HS-27A (cell line): ENCODE measurements around the gene LDB1.

Source experiments
- DNase-seq: peaks from one replicate; pipeline ENCODE4 v3.0.0-alpha.2; 2012; ENCODE audit warnings: low read depth, missing footprints

The LDB1 gene

DNA sequence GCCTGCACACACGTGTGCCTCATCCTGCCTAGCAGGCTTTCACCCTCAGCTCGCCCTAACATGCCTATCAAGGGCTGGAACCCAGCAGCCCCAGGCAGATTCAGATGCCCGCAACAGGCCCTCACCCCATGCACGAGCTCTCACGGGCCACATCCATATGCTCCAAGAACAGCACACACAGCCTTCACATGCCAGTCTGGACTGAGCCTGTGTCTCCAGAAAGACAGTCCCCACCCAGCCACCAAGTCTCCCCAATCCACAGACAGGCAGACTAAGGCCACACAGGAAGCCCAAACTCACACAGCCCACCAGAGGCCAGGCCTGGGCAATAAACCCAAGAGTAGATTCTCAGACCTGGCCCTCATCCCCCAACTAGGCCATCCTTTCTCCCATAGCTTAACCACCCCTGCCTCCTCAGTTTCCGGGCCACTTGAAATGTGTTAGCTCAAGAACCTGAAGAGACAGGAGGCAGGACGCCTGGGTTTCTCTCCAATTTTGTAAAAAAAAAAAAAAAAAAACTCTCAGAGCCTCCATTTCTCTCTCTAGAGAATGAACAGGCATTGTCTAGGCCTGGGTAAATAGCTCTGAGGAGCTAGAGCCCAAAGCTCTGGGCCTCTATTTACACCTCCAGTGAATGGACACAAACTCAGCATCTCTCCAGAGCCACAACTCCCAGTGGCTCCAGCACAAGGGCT is 6.8 kb downstream of the LDB1 start:
- DNase-seq = no peak

DNA sequence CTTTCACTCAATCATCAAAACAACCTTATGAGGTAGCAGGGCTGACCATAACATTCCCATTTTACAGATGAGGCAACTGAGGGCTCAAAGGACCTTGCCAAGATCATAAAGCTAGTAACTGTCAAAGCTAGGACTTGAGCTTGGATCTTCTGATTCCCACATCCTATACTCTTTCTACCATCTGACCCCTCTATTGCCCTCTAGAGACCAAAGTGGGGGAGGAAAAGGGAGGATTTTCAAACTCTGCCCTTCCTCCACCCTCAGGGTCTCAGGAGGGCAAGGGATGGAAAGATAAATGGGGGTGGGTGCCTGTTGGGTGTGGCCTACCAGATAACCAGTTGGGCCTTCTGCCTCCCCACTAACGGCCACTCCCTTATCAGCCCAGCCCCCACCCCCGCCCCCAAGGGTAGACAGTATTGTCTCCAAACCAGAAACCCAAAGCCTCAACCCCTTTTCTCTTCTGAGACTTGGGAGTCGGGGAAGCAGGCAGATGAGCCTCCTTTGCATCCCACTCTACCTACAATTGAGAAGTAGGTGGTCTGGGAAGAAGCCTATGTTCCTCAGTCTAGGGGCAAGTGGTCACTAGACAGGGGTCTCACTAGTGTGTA is 7.9 kb downstream of the LDB1 start:
- no peak for DNase-seq

DNA sequence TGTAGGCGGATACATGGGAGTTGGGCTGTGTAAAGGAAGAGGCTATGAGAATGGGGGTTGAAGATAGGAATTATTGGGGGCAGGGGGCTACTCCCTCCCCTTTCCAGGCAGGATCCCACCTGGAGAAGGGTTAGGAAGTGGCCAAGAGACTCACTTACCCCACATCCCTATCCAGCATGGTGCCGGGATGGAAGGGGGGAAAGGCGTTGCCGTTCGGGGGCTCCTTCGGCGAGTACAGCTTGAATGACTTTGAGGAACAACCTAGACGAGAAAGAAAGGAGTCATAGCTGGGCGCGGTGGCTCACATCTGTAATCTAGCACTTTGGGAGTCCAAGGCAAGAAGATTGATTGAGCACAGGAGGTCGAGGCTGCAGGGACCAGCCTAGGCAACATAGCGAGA is 8.9 kb downstream of the LDB1 start:
- DNase-seq = no peak

DNA sequence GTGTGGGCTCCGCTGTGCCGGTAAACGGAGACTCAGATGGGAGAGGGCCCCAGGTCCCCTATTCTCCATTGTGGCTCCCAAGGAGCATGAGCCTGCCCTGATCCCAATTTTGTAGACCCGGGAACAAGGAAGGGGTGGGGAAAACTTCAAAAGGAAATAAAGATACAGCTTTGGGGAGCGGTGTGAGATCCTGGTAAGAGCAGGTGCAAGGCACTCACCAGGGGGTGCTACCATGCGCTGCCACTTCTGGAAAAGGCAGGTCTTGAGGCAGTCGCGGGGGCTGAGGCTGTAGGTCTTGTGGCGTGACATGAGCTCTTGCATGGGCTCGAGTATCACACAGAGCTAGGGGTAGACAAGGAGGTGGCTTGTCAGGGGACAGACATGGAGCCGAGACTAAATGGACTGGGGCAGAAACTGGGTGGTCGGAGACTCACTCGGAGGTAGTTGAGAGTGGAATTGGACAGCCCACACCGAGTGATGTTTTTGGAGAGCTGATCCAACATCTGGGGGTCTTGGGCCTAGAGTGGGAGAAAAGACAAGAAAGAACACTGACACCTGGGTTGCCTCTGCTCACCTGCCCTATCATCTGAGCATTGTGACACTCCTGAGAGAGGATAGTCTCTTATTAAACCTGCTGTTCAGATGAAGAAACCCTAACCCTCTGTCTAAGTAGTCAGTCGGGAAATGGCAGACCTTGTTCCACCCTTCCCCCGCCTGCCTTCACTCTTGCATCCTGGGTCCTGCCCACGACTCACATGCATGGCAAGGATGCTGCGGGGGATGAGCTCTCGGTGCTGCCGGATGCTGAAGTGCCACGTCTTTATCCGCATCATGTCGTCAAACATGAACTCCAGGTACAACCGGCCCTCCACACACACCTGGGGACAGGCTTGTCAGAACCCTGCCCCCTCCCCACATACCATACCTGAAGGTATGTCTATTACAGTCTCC is 10.7 kb downstream of the LDB1 start:
- DNase-seq = no peak

DNA sequence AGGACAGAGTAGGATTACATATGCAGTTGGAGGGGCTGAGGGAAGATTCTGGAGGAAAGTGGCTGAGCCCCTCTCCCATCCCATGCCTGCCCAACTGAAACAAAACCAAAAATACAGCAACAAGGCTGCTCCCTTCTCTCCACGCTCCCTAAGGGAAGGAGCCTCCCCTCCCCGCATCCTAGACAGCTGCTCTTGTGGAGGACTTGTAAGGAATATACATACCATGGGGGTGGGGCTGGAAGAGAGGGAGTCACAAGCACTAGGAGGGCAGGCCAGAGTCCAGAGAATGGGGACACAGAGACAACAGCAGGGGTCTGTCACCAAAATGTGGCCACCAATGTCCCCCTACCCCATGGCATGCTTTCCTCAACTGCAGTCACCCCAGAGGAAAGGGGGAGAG is 13.2 kb downstream of the LDB1 start:
- DNase-seq = no peak

DNA sequence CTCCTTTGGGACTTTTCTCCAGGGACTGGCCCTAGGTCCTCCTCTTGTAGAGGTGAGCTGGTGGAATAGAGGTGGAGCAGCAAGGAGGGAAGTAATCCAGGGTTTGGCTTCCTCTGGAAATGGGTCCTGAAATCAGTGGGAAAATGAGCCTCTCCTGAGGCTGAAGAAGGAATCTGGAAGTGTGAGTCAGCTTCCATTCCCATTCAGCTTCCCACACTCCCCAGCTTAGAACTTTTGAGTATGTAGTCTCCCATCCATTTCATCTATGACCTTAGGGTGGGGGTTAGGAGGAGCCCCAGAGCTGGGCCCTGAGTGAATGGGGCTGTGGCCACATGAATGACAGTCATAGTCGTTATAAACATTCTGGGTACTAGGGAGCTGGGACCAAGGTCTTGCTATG is 17.7 kb downstream of the LDB1 start:
- no peak for DNase-seq

DNA sequence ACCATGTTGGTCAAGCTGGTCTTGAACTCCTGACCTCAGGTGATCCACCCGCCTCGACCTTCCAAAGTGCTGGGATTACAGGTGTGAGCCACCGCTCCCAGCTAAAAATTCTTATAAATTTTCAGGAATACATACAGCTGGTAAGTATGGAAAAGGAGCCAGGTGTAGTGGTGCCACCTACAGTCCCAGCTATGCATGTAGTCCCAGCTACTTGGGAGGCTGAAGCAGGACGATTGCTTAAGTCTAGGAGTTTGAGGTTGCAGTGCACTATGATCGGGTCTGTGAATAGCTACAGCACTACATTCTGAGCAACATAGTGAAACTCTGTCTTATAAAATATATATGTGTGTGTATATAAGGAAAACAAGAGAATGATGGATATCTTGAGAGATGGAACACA is 19.0 kb downstream of the LDB1 start:
- DNase-seq = no peak

DNA sequence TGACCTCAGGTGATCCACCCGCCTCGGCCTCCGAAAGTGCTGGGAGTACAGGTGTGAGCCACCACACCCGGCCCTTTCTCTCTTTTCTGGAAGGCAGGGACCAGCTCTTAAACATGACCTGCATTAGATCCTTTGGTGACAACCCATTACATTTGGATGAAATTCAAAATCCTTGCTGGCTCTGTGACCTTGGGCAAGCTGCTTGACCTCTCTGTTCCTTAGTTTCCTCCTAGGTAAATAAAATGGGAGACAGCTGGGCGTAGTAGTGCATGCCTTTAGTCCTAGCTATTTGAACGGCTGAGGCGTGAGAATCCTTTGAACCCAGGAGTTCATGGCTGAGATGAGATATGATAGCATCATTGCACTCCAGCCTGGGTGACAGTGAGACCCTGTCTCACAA is 23.7 kb downstream of the LDB1 start:
- no peak for DNase-seq

DNA sequence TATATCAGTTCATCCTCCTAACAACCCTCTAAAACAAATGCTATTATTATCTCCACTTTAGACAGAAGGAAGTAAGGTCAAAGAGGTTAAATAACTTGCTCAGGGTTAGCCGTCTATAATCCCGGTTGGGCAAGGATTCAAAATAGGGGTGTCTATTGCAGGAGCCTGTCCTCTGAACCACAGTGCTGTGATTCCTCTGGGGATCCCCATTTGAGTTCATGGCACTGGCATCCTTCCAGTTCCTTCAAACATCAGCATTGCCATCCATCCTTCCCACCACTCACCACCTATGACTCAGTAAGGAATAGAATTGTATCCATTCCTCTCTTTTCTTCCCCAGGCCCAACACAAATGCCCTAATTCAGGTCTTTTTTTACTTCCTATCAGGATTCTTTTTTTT is 29.4 kb downstream of the LDB1 start:
- no peak for DNase-seq

DNA sequence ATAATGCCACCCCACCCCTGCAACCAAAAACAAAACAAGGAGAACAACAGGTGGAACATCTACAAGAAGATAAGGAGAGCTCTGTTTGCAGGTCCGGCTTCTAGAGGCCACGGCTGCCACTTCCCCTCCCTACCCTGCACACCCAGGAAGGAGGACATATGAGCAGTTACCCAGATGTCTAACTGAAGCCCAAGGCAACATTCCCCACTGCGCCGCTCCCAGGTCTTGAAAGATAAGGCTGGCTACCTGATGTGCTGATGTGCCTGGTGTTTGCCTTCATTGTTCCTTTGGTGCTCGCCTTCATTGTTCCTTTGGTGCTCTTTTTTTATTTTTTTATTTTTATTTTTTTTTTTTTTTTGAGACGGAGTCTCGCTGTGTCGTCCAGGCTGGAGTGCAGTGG is 34.0 kb downstream of the LDB1 start:
- DNase-seq = no peak

DNA sequence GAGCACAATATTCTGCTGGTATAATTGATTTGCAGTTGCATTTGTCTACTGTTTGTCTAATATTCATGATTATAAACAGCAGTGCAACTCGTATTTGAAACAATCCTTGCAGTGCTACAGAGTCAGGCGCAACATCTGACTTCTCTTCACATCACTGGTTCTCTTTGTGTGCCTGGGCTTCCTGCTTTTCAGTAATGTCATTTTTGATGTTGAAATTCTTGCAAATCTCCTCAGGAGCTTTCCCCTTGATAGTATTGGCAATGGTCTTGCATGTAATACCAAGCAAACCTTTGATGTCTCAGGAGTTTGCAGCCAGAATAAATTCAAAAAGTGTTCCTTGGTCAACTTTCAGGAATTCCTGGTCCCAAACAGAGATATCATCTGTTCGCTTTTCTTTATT is 34.8 kb downstream of the LDB1 start:
- no peak for DNase-seq

DNA sequence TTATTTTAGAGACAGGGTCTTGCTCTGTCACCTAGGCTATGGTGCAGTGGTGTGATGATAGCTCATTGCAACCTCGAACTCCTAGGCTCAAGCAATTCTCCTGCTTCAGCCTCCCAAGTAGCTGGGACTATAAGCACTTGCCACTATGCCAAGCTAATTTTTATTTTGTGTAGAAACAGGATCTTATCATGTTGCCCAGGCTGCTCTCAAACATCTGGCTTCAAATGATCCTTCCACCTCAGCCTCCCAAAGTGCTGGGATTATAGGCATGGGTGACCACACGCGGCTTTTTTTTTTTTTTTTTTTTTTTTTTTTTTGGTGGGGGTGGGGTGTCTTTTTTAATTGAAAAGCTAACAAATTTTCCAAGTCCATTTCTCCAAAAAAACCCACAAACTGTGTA is 36.6 kb downstream of the LDB1 start:
- no peak for DNase-seq

DNA sequence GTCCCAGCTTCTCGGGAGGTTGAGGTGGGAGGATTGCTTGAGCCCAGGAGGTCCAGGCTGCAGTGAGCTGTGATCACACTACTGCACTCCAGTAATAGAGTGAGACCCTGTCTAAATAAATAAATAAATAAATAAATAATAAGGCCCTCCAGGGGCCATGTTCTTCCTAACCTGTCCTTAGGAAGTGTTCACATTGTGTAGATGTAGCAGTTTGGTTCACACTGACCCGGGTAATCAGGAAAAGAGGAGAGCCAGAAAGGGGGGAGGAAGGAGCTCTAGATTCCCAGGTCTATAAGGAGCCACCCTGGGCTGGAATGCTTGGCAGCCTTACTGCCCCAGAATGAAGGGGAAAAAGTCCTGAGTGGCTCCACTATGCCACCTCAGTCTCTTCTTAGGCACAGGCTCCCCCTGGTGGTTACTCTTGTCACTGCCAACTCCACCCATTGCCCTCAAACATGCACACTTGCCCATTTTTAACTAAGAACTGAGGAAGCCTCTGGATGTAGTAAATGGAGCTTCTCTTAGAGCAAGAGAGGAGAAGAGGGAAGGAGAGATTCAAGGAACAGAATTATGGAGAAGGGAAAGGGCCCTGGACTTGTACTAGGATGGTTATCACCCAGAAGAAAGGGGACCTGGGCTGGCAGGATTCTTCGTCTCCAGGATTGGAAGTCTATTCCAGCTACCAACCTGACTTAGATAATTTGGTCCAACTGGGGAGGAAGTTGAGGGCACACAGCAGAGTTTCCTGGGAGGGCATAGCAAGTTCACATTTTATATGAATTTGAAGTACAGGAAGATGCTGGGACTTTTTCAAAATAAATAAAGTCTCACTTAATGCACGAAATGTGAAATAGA is 47.3 kb downstream of the LDB1 start:
- no peak for DNase-seq

DNA sequence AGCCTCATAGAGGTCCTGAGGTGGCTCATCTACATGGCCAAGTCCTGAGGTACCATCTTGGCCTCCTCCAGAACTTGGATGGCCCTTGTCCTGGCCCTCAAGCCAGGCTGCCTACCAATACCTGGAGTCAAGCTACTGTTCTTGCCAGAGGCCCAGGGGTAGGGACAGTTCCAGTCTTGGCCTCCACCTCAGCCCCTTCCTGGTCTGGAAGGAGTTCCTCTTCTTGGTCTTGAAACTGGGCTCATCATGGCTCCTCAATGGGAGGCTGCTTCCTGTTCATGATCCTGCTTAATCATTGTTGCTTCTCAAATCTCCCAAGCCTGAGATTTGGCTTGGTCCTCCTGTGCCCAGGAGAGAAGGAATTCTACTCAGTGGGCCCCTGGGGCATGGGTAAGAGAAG is 51.1 kb downstream of the LDB1 start:
- no peak for DNase-seq

DNA sequence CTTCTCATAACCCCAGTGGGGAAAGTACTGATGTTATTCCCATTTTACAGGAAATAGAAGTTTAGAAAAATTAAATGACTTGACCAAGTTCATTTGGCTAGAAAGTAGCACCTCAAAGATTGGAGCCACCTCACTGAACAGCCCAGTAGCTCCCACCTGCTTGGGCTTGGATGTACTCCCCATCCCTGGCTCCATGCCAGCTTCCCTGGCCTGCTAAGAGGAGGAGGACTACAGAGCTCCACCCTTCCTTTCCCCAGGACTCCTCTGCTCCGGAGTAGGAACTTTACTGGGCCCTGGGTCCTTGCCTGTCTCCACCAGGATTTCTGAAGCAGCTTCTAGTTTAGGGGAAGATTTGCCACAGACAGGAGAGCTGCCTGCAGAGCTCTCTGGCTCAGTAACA is 52.0 kb downstream of the LDB1 start:
- DNase-seq = no peak

DNA sequence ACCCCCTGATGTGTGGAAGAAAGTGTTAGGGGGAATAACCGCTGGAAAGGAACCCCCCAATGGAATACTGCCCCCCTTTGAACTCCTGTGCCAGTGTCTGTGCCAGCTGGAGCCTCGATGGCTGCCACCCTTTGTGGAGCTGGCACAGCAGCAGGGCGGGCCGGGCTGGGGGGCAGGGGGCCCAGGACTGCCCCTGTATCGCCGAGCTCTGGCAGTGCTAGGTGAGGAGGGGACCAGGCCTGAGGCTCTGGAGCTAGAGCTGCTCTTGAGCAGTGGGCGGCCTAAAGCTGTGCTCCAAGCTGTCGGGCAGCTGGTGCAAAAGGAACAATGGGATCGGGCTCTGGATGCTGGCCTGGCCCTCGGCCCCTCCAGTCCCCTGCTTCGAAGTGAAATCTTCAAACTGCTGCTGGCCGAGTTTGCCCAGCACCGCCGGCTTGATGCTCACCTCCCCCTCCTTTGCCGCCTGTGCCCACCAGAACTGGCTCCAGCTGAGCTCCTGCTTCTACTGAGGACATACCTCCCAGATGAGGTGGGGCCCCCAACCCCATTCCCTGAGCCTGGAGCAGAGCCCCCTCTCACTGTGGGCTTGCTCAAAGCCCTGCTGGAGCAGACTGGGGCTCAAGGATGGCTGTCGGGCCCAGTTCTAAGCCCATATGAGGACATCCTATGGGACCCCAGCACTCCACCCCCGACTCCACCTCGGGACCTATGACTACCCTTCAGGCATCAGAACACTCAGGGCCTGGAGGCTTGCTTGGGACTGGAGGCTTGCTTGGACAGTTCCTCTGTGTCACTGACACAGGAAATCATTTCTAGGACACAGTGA is 52.9 kb downstream of the LDB1 start:
- no peak for DNase-seq

DNA sequence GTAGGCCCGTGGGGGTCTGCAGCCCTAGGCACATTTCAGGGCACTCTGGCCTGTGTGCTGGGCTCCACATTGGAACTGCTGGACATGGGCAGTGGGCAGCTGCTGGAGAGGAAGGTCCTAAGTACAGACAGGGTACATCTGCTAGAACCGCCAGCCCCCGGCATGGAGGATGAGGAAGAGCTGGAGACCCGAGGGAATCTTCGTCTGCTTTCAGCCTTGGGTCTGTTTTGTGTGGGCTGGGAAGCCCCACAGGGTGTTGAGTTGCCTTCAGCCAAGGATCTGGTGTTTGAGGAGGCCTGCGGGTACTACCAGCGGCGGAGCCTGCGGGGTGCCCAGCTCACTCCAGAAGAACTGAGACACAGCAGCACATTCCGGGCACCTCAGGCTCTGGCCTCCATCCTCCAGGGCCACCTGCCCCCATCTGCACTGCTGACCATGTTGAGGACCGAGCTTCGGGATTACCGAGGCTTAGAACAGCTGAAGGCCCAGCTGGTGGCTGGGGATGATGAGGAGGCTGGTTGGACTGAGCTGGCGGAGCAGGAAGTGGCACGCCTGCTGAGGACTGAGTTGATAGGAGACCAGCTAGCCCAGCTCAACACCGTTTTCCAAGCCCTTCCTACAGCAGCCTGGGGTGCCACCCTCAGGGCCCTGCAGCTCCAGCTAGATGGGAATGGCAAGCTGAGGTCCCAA is 53.6 kb downstream of the LDB1 start:
- no peak for DNase-seq

DNA sequence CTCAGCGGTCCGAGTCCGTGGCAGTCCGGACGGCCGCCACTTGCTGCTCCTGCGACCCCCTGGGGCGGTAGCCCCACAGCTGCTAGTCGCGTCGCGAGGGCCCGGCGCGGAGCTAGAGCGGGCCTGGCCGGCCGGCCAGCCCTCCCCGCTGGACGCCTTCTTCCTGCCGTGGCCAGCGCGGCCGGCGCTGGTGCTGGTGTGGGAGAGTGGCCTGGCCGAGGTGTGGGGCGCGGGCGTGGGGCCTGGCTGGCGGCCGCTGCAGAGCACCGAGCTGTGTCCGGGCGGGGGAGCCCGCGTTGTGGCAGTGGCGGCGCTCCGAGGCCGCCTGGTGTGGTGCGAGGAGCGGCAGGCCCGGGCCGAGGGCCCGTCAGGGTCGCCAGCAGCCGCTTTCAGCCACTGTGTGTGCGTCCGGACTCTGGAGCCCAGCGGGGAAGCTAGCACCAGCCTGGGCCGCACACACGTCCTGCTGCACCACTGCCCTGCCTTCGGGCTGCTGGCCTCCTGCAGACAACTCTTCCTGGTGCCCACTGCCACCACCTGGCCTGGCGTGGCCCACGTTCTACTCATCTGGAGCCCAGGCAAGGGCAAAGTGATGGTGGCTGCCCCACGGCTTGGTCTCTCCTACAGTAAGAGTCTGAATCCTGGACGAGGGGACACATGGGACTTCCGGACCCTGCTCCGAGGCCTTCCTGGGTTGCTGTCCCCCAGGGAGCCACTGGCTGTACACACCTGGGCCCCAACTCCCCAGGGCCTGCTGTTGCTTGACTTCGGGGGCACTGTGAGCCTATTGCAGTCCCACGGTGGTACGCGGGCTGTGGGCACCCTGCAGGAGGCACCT is 54.4 kb downstream of the LDB1 start:
- DNase-seq = no peak

DNA sequence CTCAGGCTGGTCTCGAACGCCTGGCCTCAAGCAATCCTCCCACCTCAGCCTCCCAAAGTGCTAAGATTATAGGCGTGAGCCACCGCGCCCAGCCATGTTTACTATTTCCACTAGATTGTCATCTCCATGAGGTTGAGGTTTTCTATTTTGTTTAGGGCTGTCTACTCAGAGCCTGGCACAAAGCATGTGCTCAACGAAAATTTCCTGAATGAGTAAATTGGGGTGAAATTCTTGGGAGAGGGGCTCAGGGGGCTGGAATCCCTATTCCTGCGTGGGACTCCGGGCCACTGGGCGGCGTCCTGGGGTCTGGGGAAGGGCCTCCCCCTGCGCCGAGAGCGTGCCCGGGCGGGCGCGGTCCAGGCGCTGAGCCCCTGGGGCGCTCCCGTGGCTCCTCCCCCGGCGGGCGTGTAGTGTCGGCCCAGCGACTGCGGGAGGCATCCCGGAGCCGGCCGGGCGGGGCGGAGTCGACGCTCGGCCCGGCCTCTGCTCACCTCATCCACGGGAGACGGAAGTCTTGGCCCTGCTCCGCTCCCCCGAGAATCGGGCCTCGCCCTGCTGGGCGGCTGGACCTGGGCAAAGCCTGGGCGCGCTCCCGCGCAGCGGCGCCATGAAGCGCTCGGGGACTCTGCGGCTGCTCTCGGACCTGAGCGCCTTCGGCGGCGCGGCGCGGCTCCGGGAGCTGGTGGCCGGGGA is 55.2 kb downstream of the LDB1 start, which contains the start of gene HPS6:
Gene HPS6, plus strand, starts transcription at position 482 of the 693 bp plus-strand sequence. Its CDS starts 126 bp downstream, at position 608.
- no peak for DNase-seq
